GM18951 (cell line): ENCODE data around the gene CAMTA1.

Source experiments
- POLR2A ChIP-seq: IDR thresholded peaks from 4 replicates; pipeline ENCODE4 v1.6.1; 2011; ENCODE audit warnings: mild to moderate bottlenecking; ENCODE audit not compliant: insufficient read length, insufficient read depth; ENCODE audit errors: extremely low read depth
- in situ Hi-C: fragments of 300-500 bp; cut with MboI; formaldehyde crosslinking; loops from one replicate; pipeline ENCODE4 v1.12.0; 2022; ENCODE audit warnings: low sequenced_read_pairs, mixed read lengths, inconsistent platforms; ENCODE audit not compliant: unreplicated experiment

The CAMTA1 gene

DNA sequence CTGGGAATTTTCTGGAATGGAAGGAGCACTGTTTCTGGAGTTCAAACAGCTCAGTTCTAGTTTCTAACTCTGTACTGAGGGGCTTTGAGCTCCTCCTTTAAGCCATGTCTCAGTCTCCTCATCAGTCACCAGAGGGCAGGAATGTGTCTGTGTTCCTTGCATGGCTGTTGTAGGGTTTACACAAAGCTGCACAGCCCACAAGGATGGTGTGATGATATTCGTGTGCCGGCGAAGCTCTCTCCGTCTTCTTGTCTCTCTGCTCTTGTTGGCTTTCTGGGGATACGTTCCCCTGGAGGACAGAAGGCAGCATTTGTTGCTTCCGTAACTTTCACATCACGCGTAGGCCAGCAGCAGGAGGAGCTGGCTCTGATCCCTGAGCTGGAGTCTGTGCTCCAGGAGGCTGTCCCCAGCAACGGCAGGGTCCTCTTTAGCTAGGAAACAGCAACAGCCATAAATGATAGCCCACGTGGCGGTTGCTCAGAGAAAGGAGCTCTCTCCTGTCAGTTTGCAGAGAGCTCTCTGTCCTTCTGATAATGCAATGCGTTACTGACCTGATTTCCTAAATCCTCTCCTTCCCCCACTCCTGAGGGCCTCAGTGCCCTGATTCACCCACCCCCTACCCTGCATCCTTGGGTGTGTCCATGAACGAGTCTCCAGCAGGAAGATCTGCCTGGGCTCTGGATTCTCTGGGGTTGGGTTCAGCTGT is 796.7 kb downstream of the CAMTA1 start:
- in situ Hi-C loops, result no loop called here
- TF ChIP-seq POLR2A, result no peak

DNA sequence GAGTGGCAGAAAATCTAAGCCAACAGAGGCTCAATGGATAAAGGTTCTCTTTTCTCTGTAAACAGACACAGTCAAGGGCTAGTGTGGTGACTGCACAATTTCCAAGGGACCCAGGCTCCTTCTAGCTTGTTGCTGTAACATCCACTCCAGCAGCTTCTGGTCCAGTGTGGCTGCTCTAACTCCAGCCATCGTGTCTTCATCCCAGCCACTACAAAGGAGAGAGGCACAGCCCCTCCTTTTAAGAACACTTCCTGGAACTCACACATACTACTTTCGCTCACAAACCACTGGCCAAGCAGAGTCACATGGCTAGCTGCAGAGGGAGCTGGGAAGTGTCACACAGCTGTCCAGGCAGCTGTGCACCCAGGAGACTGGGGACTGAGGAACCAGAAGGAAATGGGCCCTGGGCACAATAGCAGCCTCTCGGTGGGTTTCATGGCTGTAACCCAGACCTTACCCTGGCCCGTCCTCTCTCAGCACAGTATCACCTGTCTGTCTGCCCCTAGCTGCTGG is 797.3 kb downstream of the CAMTA1 start:
- no peak for TF ChIP-seq POLR2A
- in situ Hi-C loops, result no loop called here

DNA sequence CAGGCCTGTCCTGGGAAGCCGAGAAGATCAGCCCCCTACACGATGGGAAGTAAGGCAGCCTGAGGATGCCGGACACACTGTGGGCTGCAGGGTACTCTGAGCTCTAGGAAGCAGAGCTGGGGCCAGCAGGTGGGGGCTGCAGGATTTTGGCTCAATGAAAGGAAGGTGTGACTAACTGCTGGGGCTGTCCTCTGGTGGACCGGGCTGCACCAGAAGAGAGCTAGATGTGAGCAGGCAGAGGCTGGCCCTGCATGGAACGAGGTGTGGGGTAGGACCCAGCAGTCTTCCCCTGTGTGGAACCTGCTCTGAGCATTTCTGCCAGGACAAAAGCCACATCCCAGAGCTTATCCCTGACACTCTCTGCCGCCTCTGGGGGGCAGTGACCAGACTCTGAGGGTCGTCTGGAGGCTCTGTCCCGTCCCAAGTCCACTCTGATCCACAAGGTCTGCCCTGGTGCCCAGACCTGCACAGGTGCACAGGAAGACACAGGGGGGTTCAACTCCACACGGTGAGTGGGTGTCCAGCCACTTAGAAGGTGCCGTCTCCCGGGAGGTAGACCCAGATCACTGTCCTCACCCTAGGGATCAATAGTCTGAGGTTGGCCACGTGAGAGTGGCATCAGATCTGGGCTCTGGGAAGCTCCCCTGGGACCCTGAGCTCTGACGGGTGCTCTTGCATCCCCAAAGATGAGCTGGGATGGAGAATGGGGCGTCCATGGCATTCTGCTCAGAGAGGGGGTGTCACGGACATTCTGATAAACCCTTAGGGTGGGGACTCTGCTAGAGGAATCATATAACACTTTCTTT is 798.2 kb downstream of the CAMTA1 start:
- TF ChIP-seq POLR2A, result no peak
- in situ Hi-C loops, result no loop called here

DNA sequence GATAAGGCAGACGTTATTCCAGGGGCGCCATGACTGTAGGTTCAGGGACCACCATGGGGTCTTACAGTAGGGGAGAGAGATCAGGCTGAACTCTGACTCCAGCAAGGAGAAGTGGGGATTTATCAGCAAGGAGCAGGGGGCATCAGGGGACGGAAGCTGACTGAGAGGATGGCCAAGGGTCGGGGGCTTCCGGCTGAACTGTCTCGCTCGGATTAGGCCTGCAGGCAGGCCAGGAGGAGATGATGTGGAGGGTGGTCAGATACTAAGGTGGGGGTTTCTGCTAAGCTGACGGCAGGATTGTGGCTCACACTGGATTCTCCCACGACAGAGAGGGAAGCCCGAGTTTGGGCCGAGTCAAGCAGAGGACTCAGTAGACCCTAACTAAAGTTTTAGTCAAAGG is 798.9 kb downstream of the CAMTA1 start:
- TF ChIP-seq POLR2A, result no peak
- in situ Hi-C loops, result no loop called here

DNA sequence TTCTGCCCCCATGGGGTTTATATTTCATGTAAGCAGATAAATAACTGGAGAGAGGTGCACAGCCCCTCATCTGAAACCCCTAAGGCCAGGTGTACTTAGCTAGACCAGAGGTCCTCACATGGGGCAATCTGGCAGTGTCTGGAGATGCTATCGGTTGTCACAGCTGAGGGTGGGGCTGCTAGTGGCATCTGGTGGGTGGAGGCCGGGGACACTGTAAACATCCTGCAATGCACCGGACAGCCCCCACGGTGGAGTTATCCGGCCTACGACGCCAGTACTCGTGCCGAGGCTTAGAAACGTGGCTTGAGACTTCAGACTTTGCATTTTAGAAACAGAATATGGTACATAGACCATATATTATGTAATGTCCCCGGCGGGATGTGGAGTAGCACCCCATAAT is 799.4 kb downstream of the CAMTA1 start:
- in situ Hi-C loops, result no loop called here
- no peak for TF ChIP-seq POLR2A

DNA sequence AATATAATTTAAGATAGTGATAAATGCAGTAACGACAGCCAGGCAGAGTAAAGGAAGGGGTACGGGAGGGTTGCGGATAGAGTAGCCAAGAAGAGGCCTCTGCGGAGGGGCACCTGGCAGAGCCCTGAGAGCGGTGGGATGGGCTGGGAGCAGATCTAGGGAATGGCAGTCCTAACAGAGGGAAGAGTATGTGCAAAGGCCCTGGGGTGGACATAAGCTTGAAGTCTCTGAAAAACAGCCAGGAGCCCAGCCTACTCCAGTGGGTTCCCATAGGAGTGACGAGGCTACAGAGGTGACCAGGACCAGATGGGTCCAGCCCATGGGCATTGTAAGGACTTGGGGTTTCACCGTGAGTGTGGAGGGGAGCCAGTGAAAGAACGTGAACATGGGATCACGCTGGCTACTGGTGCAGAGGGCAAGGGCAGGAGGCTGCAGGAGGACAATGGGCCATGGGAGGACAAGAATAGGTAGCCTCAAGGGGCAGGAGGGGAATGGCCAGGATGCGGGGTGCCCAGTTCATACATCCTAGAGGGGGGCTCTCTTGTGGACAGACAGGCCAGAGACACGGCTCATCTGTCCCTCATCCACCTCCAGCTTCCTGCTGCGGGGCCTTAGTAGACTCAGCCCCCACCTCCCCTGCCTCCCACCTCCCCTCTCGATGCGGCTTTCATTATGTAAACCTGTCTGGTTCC is 800.1 kb downstream of the CAMTA1 start:
- in situ Hi-C loops, result no loop called here

DNA sequence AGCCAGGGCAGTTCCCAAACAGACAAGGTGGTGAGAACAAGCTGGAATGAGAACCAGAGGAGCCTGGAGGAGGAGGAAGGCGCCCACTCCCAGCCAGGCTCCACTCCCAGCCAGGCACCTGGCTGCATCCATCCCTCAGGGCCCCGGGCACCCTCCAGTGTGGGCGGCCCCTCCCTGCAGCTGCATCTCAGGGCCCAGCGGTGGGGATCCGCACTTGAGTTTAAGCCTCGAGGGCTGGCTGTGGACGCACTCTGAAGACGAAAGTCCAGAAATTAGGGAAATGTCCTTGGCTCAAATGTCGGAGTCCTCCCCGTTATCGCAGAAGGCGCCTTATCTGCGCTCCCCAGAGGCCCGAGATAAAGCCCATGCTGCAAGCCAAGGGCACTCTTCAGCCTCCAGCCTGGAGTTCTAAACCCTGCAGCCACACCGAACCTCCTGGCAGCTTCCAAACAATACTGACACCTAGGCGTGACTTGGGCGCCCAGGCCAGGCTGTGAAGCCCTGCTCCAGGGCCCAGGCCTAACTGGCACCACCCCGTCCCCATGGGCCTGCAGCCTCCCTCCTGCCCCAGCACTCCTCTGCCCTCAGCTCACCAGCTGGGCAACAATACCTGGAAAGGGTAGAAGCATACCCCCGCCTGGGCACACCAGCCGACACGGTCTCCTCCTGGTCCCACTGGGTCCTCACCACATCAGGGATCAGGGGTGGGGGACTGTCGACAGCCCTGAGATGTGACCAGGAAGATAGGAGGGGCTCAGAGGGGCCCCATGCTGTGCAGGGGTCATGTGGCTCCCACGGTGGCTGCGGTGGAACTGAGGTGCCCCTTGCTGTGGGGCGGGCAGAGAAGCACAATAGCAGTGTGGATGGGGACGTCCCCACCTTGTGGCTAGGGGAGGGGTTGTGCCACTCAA is 801.0 kb downstream of the CAMTA1 start:
- no peak for TF ChIP-seq POLR2A
- in situ Hi-C loops, result no loop called here

More for the DNA sequence above, 800.1 kb downstream of the CAMTA1 start:
- no peak for TF ChIP-seq POLR2A

DNA sequence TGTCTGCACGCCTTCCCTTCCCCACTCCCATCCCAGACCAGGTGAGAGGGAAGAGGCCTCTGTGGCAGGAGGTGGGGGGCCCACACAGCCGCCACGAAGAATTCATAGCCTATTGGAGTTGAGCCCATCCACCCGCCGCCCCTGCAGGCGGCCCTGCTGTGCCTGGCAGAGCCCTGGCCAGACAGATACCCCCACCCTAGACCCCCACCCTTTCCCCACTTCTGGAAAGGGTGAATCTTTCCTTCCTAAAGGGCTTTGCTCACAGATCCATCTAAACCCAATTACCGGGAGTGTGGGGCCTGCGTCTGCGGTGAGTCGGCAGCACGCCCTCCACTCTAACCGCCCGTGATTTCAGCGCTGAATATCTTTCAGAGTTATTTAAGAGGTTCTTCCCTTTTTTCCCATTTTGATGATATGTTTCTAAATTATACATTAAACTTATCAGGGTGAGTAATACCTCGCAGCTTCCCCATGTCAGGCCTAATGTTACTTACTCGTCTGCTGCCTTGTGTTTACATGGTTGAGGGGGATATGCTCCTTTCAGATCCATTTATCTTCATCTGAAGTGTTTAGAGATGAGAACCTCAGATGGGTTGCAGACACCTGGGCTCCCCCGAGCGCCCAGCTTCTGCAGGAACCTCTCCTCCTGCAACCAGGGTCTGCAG is 802.0 kb downstream of the CAMTA1 start:
- in situ Hi-C loops, result no loop called here
- no peak for TF ChIP-seq POLR2A

DNA sequence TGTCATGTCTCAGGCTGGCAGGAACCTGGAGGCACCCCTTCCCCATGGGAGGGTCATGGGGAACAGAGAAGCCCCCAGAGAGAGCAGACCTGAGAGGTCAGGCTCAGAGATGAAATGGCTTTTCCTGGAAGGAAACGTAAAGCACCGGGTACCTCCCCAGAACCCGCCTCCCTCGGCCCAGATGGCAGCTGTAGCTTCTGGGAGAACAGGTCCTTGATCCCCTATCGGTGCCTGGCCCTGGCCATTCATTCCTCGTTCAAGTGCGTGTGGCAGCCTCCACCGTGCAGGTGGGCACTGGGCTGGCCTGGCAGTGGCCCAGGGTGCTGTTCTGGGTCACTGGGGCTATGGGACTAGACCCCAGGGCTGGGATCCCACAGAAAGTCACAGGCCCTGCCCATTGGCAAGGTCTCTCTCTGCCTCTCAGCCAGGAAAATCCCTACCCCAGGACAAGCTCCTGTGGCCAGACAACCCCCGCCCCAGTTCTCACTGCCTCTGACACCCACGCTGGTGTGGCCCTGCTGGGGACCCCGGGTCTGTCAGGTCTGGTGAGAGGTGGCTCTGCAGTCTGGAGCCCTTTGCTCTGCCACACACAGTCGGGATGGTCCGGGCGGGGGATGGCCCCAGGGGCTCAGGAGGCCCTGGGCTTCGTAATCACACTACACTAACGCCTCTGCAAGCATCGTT is 802.7 kb downstream of the CAMTA1 start:
- in situ Hi-C loops, result no loop called here
- no peak for TF ChIP-seq POLR2A

DNA sequence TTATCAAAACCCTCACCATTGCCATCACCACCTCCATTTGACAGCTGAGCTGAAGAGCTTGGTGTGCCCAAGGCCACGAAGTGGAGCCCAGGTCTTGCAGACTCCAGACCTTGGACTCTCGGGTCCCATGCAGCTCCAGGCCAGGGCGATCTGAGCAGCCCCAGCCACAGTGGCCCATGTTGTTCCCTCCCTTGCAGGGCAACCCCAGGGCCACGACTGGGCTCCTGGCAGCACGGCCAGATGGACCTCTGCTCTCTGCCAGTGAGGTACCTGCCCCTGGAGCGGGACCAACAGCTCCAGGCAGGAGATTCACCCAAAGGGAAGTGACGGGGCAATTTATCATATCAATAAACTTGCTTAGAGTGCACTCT is 803.2 kb downstream of the CAMTA1 start:
- TF ChIP-seq POLR2A, result no peak
- in situ Hi-C loops, result no loop called here

DNA sequence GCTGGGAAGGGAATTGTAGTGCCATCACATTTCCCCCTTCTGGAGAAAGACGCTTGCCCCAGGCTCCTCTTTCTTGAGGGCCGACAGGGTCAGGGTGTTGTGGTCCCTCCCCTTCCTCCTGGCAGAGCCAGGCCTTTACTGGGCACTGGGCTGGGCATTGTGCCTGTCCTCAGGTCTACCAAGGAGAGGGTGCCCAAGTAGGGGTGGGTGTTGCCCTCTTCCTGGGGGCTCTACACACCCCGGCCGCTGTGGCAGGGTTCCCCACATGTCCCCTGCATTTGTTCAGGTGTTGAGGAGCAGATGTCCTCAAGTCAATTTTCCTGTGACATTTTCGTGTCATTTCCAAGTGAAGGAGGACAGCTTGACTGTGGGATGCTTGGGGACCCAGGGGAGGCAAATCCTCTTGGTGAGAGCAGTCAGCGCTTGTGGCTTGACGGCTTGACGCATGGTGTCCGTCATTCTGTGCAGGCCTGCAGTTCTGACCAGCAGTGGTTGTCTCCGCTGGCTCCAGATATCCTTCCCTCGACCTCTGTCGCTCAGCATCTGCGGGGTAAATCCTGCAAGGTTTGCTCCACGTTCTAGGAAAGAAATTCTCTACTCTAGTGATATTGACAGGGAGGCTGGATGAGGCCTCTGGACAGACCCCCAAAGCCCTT is 804.0 kb downstream of the CAMTA1 start:
- in situ Hi-C loops, result no loop called here
- no peak for TF ChIP-seq POLR2A
